H1 (cell line): ENCODE results near the gene FNDC11. TPM values are rescaled to one million over a fixed set of nuclear protein-coding genes. Genes with fewer than 3 reads are reported as not detected.

Source experiments
- CTCF ChIA-PET: fragments of 300-600 bp; sonication (Branson Sonifier 250); formaldehyde crosslinking; loops from one replicate; lab custom pipeline; 2021; ENCODE audit not compliant: partially characterized antibody; lab: Charles Lee
- POLR2A ChIA-PET: fragments of 300-600 bp; sonication (Branson Sonifier 250); formaldehyde crosslinking; loops from one replicate; lab custom pipeline; 2021; ENCODE audit warnings: inconsistent platforms; ENCODE audit not compliant: partially characterized antibody; lab: Charles Lee
- DNase-seq, 2 experiments: peaks; one replicate each; pipeline versions ENCODE4 v3.0.0 to v3.0.0-alpha.2; 2010 to 2022; ENCODE audit warnings: low spot score in 2 of 2, low read depth in 1 of 2, mixed read lengths in 1 of 2
- FAIRE-seq: peaks from 2 replicates; lab custom pipeline; 2011; peaks lifted over from hg19 to GRCh38; lab: Jason Lieb, UNC
- H2AFZ ChIP-seq: 2 replicates; pipeline ENCODE4 v1.8.1; 2012; ENCODE audit warnings: low read length, inconsistent platforms
- H2AK5ac ChIP-seq: 2 replicates; pipeline ENCODE4 v1.6.1; 2013; ENCODE audit warnings: low read depth, low read length
- H2BK120ac ChIP-seq: replicated peaks from 2 replicates; pipeline ENCODE3; 2013; ENCODE audit warnings: low read depth, low read length, inconsistent platforms
- H2BK12ac ChIP-seq: 2 replicates; pipeline ENCODE4 v1.6.1; 2013; ENCODE audit warnings: low read depth, low read length
- H2BK15ac ChIP-seq: 2 replicates; pipeline ENCODE4 v1.6.1; 2013; ENCODE audit warnings: low read length
- H2BK20ac ChIP-seq: 2 replicates; pipeline ENCODE4 v1.6.1; 2013; ENCODE audit warnings: low read length
- H2BK5ac ChIP-seq: 2 replicates; pipeline ENCODE4 v1.6.1; 2013; ENCODE audit warnings: low read depth, low read length
- H3K14ac ChIP-seq: 2 replicates; pipeline ENCODE4 v1.6.1; 2013; ENCODE audit warnings: inconsistent platforms; ENCODE audit not compliant: insufficient read length
- H3K18ac ChIP-seq: 2 replicates; pipeline ENCODE4 v1.6.1; 2013; ENCODE audit warnings: low read length; ENCODE audit errors: extremely low read depth
- H3K23ac ChIP-seq: 2 replicates; pipeline ENCODE4 v1.6.1; 2013; ENCODE audit warnings: inconsistent platforms; ENCODE audit not compliant: insufficient read length
- H3K23me2 ChIP-seq: 2 replicates; pipeline ENCODE4 v1.6.1; 2013; ENCODE audit warnings: low read depth, low read length
- H3K27ac ChIP-seq: 2 replicates; pipeline ENCODE4 v1.6.1; 2011; ENCODE audit warnings: low read depth, low read length, inconsistent platforms
- H3K27me3 ChIP-seq, 4 experiments: replicated peaks in 1 of 4; 1 replicate in 1 of 4; 2 replicates in 3 of 4; pipeline versions ENCODE4 v1.6.1 to v1.8.1; 2011 to 2013; ENCODE audit warnings: low read length in 3 of 4, mild to moderate bottlenecking in 3 of 4, inconsistent platforms in 2 of 4, mixed read lengths in 2 of 4, moderate library complexity in 1 of 4; ENCODE audit not compliant: control insufficient read depth in 3 of 4, insufficient read depth in 3 of 4; ENCODE audit errors: extremely low read depth in 1 of 4
- H3K36me3 ChIP-seq, 4 experiments: 2 replicates each; pipeline versions ENCODE4 v1.6.1 to v1.8.1; 2011 to 2013; ENCODE audit warnings: mild to moderate bottlenecking in 4 of 4, low read length in 3 of 4, moderate library complexity in 2 of 4, control low read depth in 1 of 4, inconsistent platforms in 1 of 4; ENCODE audit not compliant: insufficient read depth in 4 of 4, control insufficient read depth in 2 of 4
- H3K4ac ChIP-seq: replicated peaks from 2 replicates; pipeline ENCODE3; 2013; ENCODE audit warnings: low read length, low read depth, mixed read lengths, inconsistent platforms; ENCODE audit not compliant: insufficient read length
- H3K4me1 ChIP-seq, 4 experiments: replicated peaks in 1 of 4; 1 replicate in 1 of 4; 2 replicates in 3 of 4; pipeline versions ENCODE4 v1.6.1 to v1.8.1; 2011 to 2013; ENCODE audit warnings: low read length in 3 of 4, inconsistent platforms in 2 of 4, mixed read lengths in 1 of 4; ENCODE audit not compliant: insufficient read depth in 4 of 4, control insufficient read depth in 3 of 4
- H3K4me2 ChIP-seq, 2 experiments: 2 replicates each; pipeline versions ENCODE4 v1.6.1 to v1.8.1; 2011 to 2013; ENCODE audit warnings: low read depth in 2 of 2, low read length in 2 of 2, control low read depth in 1 of 2, inconsistent platforms in 1 of 2, mild to moderate bottlenecking in 1 of 2; ENCODE audit not compliant: insufficient read depth in 1 of 2
- H3K4me3 ChIP-seq, 4 experiments: fragments of 200-600, 300-600 bp in 1 of 4; sonication (generic), shearing (Covaris generic), sonication (Bioruptor Twin) in 1 of 4; 2 replicates each; pipeline versions ENCODE4 v1.5.1 to v1.8.1; 2011 to 2016; ENCODE audit warnings: low read length in 4 of 4, low read depth in 3 of 4, control low read depth in 2 of 4, inconsistent platforms in 2 of 4, mild to moderate bottlenecking in 2 of 4, mixed read lengths in 1 of 4, moderate library complexity in 1 of 4; ENCODE audit not compliant: insufficient read depth in 2 of 4; ENCODE audit errors: extremely low read depth in 1 of 4
- H3K56ac ChIP-seq: replicated peaks from 2 replicates; pipeline ENCODE3; 2013; ENCODE audit warnings: low read depth, mild to moderate bottlenecking, mixed read lengths, low read length, inconsistent platforms; ENCODE audit not compliant: insufficient read length
- H3K79me1 ChIP-seq: 2 replicates; pipeline ENCODE4 v1.6.1; 2013; ENCODE audit warnings: low read depth, low read length, control low read depth
- H3K79me2 ChIP-seq, 2 experiments: 2 replicates each; pipeline versions ENCODE4 v1.6.1 to v1.8.1; 2012 to 2013; ENCODE audit warnings: low read length in 2 of 2, mild to moderate bottlenecking in 2 of 2, inconsistent platforms in 1 of 2; ENCODE audit not compliant: insufficient read depth in 2 of 2, control insufficient read depth in 1 of 2
- H3K9ac ChIP-seq, 4 experiments: replicated peaks in 1 of 4; 1 replicate in 1 of 4; 2 replicates in 3 of 4; pipeline versions ENCODE4 v1.6.1 to v1.8.1; 2011 to 2013; ENCODE audit warnings: low read depth in 3 of 4, low read length in 3 of 4, control low read depth in 2 of 4, mild to moderate bottlenecking in 2 of 4, moderate library complexity in 2 of 4, inconsistent platforms in 1 of 4; ENCODE audit errors: extremely low read depth in 1 of 4
- H3K9me3 ChIP-seq, 2 experiments: 2 replicates each; pipeline versions ENCODE4 v1.6.1 to v1.8.1; 2012 to 2013; ENCODE audit warnings: mild to moderate bottlenecking in 2 of 2, moderate library complexity in 2 of 2, control low read depth in 1 of 2, inconsistent platforms in 1 of 2, low read depth in 1 of 2, low read length in 1 of 2, mixed read lengths in 1 of 2; ENCODE audit not compliant: insufficient read depth in 2 of 2
- H4K20me1 ChIP-seq, 2 experiments: replicated peaks in 1 of 2; 2 replicates each; pipeline versions ENCODE3 to v1.8.1; 2011 to 2013; ENCODE audit warnings: inconsistent platforms in 2 of 2, low read length in 2 of 2, mild to moderate bottlenecking in 1 of 2; ENCODE audit not compliant: insufficient read depth in 2 of 2, control insufficient read depth in 1 of 2
- H4K5ac ChIP-seq: 2 replicates; pipeline ENCODE4 v1.6.1; 2013; ENCODE audit warnings: low read length, low read depth, mixed read lengths, inconsistent platforms; ENCODE audit not compliant: insufficient read length
- H4K8ac ChIP-seq: 2 replicates; pipeline ENCODE4 v1.8.0; 2013; ENCODE audit warnings: mild to moderate bottlenecking, moderate library complexity, low read length, inconsistent platforms; ENCODE audit not compliant: insufficient read depth; ENCODE audit errors: extremely low read depth
- H4K91ac ChIP-seq: replicated peaks from 2 replicates; pipeline ENCODE3; 2013; ENCODE audit warnings: low read length, mixed read lengths, inconsistent platforms; ENCODE audit not compliant: insufficient read length
- BCL11A ChIP-seq, 2 experiments: IDR thresholded peaks; one replicate each; pipeline ENCODE4 v1.6.1; 2011; ENCODE audit warnings: low read depth in 2 of 2, low read length in 2 of 2, mild to moderate bottlenecking in 2 of 2
- BRCA1 ChIP-seq: IDR thresholded peaks from 2 replicates; pipeline ENCODE4 v1.6.1; 2012; ENCODE audit warnings: low read depth, low read length, improper control_type of control experiment
- CBX8 ChIP-seq: fragments of 300-800, 300-1000 bp; sonication (generic); IDR thresholded peaks from 2 replicates; pipeline ENCODE4 v1.7.1; 2016; ENCODE audit warnings: low read depth, low read length, borderline replicate concordance
- CEBPB ChIP-seq: IDR thresholded peaks from 2 replicates; pipeline ENCODE4 v1.6.1; 2012; ENCODE audit warnings: low read depth, low read length
- CHD2 ChIP-seq: IDR thresholded peaks from 2 replicates; pipeline ENCODE4 v1.6.1; 2012; ENCODE audit warnings: low read length, improper control_type of control experiment
- EZH2 ChIP-seq: fragments of 200-600 bp; sonication (generic); IDR thresholded peaks from 2 replicates; pipeline ENCODE4 v1.7.1; 2012; ENCODE audit warnings: low read depth, mild to moderate bottlenecking, moderate library complexity, low read length, inconsistent platforms; ENCODE audit not compliant: severe bottlenecking
- FOSL1 ChIP-seq: IDR thresholded peaks from 2 replicates; pipeline ENCODE4 v1.6.1; 2011; ENCODE audit warnings: mild to moderate bottlenecking, low read depth, low read length, moderate library complexity; ENCODE audit not compliant: insufficient read depth
- KDM4A ChIP-seq: IDR thresholded peaks from one replicate; pipeline ENCODE4 v1.7.1; 2012; ENCODE audit warnings: low read depth, mild to moderate bottlenecking, moderate library complexity, low read length, inconsistent platforms; ENCODE audit not compliant: severe bottlenecking
- POLR2AphosphoS5 ChIP-seq: IDR thresholded peaks from 2 replicates; pipeline ENCODE4 v1.6.1; 2011; ENCODE audit warnings: low read depth, low read length
- POU5F1 ChIP-seq: IDR thresholded peaks from 2 replicates; pipeline ENCODE4 v1.6.1; 2011; ENCODE audit warnings: low read depth, mild to moderate bottlenecking, low read length, moderate library complexity
- RFX5 ChIP-seq: IDR thresholded peaks from 2 replicates; pipeline ENCODE4 v1.6.1; 2011; ENCODE audit warnings: low read depth, low read length, improper control_type of control experiment, borderline replicate concordance
- SRF ChIP-seq: IDR thresholded peaks from 2 replicates; pipeline ENCODE4 v1.6.1; 2011; ENCODE audit warnings: mild to moderate bottlenecking, low read depth, low read length, moderate library complexity
- TAF1 ChIP-seq: IDR thresholded peaks from 2 replicates; pipeline ENCODE4 v1.6.1; 2011; ENCODE audit warnings: mild to moderate bottlenecking, low read depth, low read length
- TCF12 ChIP-seq: IDR thresholded peaks from 2 replicates; pipeline ENCODE4 v1.6.1; 2011; ENCODE audit warnings: low read depth, mild to moderate bottlenecking, low read length
- WGBS, 2 experiments: shearing (Covaris generic) in 1 of 2; methylation state at CpG; one replicate each; pipeline versions ENCODE4 v1.1.6 to v1.1.7; 2013 to 2015; ENCODE audit warnings: low lambda C conversion rate in 2 of 2, mixed read lengths in 2 of 2, inconsistent platforms in 1 of 2, low coverage in 1 of 2, missing lambda C conversion rate in 1 of 2; ENCODE audit not compliant: insufficient replicate concordance in 2 of 2, insufficient coverage in 1 of 2, insufficient read length in 1 of 2; ENCODE audit errors: extremely low coverage in 1 of 2, missing lambda C conversion rate in 1 of 2; 5-methylcytosine and 5-hydroxymethylcytosine counted together
- polyA plus RNA-seq, 7 experiments: library from polyadenylated mRNA; depleted of rRNA in 3 of 7; stranded (reverse) in 5 of 7; unstranded in 2 of 7; fragments of >200 nt in 5 of 7; fragments of 200-250 nt in 2 of 7; gene quantifications; 1 replicate in 5 of 7; 2 replicates in 1 of 7; 4 replicates in 1 of 7; pipeline versions ENCODE4 v1.2.1 to v1.2.3, GENCODE V29; 2011 to 2013; ENCODE audit warnings: missing spikeins in 2 of 7, mixed read lengths in 2 of 7
- total RNA-seq: library from RNA; stranded (reverse); fragmentation: NEBNext Ultra II Directional; extraction: Animal tissue kit (Norgen Biotek cat#: 25700); gene quantifications from 2 replicates; pipeline ENCODE4 v1.2.1, GENCODE V29; 2021

Gene FNDC11
- total and polyA plus RNA-seq, 2 of the 8 experiments (the other 6 are each of a cell fraction or from before 2014, with no cell fraction given) = 2.6 to 8.8 TPM

- Histone ChIP-seq H3K4me3 (no peak overlapping the region), H2BK20ac (no peak overlapping the region), H3K79me2 (no peaks in the 10 kb centered on the region), H3K36me3 (no peaks in the 10 kb centered on the region; a peak in 4 of 8 replicates), H2BK120ac (no peak overlapping the region), H2BK12ac (no peak overlapping the region), H3K4me1 (peaks cover 0 to 6% (median 1%) of the 10 kb centered on the region in 4 experiments; a peak in 2 of 7 replicates), H2AFZ (no peak overlapping the region), H3K4me2 (no peak overlapping the region), H4K5ac (no peak overlapping the region), H3K9me3 (no peaks in the 10 kb centered on the region), H3K23ac (no peak overlapping the region), H3K56ac (no peak overlapping the region), H3K14ac (no peak overlapping the region), H2AK5ac (no peak overlapping the region), H2BK15ac (no peak overlapping the region), H3K9ac (no peak overlapping the region), H3K23me2 (no peaks in the 10 kb centered on the region), H3K27ac (no peak overlapping the region), H2BK5ac (no peak overlapping the region), H3K79me1 (no peaks in the 10 kb centered on the region), H4K91ac (no peak overlapping the region), H3K27me3 (no peaks in the 10 kb centered on the region), H4K8ac (peak overlapping the region; percentile 14), H4K20me1 (no peaks in the 10 kb centered on the region), H3K4ac (no peak overlapping the region), H3K18ac (no peak overlapping the region)
- WGBS, 2 experiments = 88% methylated on average over 17 of the region's 26 CpGs; no CpG with 5 or more reads in 1 of the 2 experiments
- CTCF ChIA-PET = interaction anchor here (0.8 to 1.2 kb wide), 4 partner anchors 14 to 20 kb away, joined by 3 to 4 read pairs (median 4); no protein-coding TSS in a partner anchor
- FAIRE-seq = no peak
- DNase-seq = no peak
- POLR2A ChIA-PET = interaction anchor here (0.7 to 1.7 kb wide), 4 partner anchors 10 to 61 kb away, joined by 3 to 5 read pairs (median 3); partner anchors contain the start of gene PPDPF
- no peak for TF ChIP-seq FOSL1
- no peak for TF ChIP-seq KDM4A
- no peak for TF ChIP-seq POU5F1
- no peak for TF ChIP-seq POLR2AphosphoS5
- no peak for TF ChIP-seq BRCA1
- TF ChIP-seq RFX5 = no peak
- TF ChIP-seq TCF12 = no peak
- TF ChIP-seq BCL11A (IDR thresholded peaks at IDR 0.05; ENCODE audit: low read depth in 2 of 2, low read length in 2 of 2) = no peak
- TF ChIP-seq SRF = no peak
- no peak for TF ChIP-seq CHD2
- TF ChIP-seq TAF1 = no peak
- TF ChIP-seq CEBPB = no peak
- no peak for TF ChIP-seq CBX8
- no peak for TF ChIP-seq EZH2
Observed at GRCh38 chr20:63560856-63561609, 7.1 kb downstream of the FNDC11 start.
